HepG2 (cell line): Measurements from ENCODE around the gene CCDC177. TPM values are rescaled to one million over a fixed set of nuclear protein-coding genes. Genes with fewer than 3 reads are reported as not detected.

Experiments used
- AFF4 ChIP-seq: sonication (generic); formaldehyde crosslinking; IDR thresholded peaks from 2 replicates; pipeline ENCODE4 v1.4.0; 2020; ENCODE audit warnings: missing genetic modification reagents
- AKNA ChIP-seq: sonication (generic); formaldehyde crosslinking; IDR thresholded peaks from 2 replicates; pipeline ENCODE4 v1.4.0; 2020; ENCODE audit warnings: missing genetic modification reagents, borderline replicate concordance
- ATF7 ChIP-seq, 2 experiments: fragments of 450-650 bp in 1 of 2; sonication (generic) in 1 of 2; formaldehyde crosslinking in 1 of 2; IDR thresholded peaks; 2 replicates each; pipeline versions ENCODE4 v1.4.0 to v1.6.1; 2016 to 2020; ENCODE audit warnings: antibody characterized with exemption in 1 of 2, mild to moderate bottlenecking in 1 of 2, missing genetic modification reagents in 1 of 2
- FOXA3 ChIP-seq: IDR thresholded peaks from 2 replicates; pipeline ENCODE4 v1.6.1; 2016; ENCODE audit warnings: missing genetic modification reagents, missing compliant biosample characterization
- MEIS2 ChIP-seq: sonication (generic); formaldehyde crosslinking; IDR thresholded peaks from 2 replicates; pipeline ENCODE4 v1.9.0; 2021; ENCODE audit warnings: mild to moderate bottlenecking, missing genetic modification reagents
- TCF7 ChIP-seq: sonication (generic); IDR thresholded peaks from 2 replicates; pipeline ENCODE4 v1.6.1; 2016; ENCODE audit warnings: antibody characterized with exemption, low read depth
- ZBTB44 ChIP-seq: sonication (generic); formaldehyde crosslinking; IDR thresholded peaks from 2 replicates; pipeline ENCODE4 v1.4.0; 2020; ENCODE audit warnings: missing genetic modification reagents
- ZNF564 ChIP-seq: sonication (generic); formaldehyde crosslinking; IDR thresholded peaks from 2 replicates; pipeline ENCODE4 v1.8.1; 2023; ENCODE audit warnings: mild to moderate bottlenecking, missing genetic modification reagents
- ZNF614 ChIP-seq: IDR thresholded peaks from 2 replicates; pipeline ENCODE4 v1.6.1; 2018; ENCODE audit warnings: missing biosample characterization, missing genetic modification reagents, inconsistent platforms, borderline replicate concordance
- ZNF770 ChIP-seq: sonication (generic); formaldehyde crosslinking; IDR thresholded peaks from 2 replicates; pipeline ENCODE4 v1.5.0; 2020; ENCODE audit warnings: mild to moderate bottlenecking, missing genetic modification reagents
- polyA plus RNA-seq, 8 experiments: library from polyadenylated mRNA; depleted of rRNA in 3 of 8; stranded (reverse) in 7 of 8; unstranded in 1 of 8; fragments of >200 nt; fragmentation: Illumina TruSeq in 4 of 8; extraction: Trizol in 4 of 8; gene quantifications; 2 replicates each; pipeline versions ENCODE4 v1.2.1 to v1.2.3, GENCODE V29; 2011 to 2016; ENCODE audit warnings: low read depth in 4 of 8, missing spikeins in 1 of 8, mixed read lengths in 1 of 8; ENCODE audit not compliant: insufficient read depth in 1 of 8
- total RNA-seq, 5 experiments: library from RNA; depleted of rRNA; stranded (reverse); fragments of >200 nt; fragmentation: Illumina TruSeq; extraction: Trizol; gene quantifications; 2 replicates each; pipeline ENCODE4 v1.2.3, GENCODE V29; 2016; ENCODE audit warnings: low read depth in 1 of 5
- TF ChIP-seq, protein P1 (sequence below): sonication (generic); formaldehyde crosslinking; IDR thresholded peaks from 2 replicates; pipeline ENCODE4 v1.4.0; 2020; ENCODE audit warnings: missing genetic modification reagents, borderline replicate concordance

CCDC177 gene
- total and polyA plus RNA-seq, 2 of the 13 experiments (the other 11 are each of a cell fraction or from before 2014, with no cell fraction given), result not detected

- TF ChIP-seq ZNF770 (CRISPR knock-in tag) (no peak), AKNA (CRISPR knock-in tag) (no peak), AFF4 (CRISPR knock-in tag) (no peak), ZBTB44 (no peak), FOXA3 (CRISPR knock-in tag) (peak; percentile 78), TCF7 (no peak), ZNF564 (0 out of 2 replicates have a peak, but pooled peaks have one; percentile 29), MEIS2 (CRISPR knock-in tag) (peak; percentile 74; the same call in 1 of the 2 replicates), ZNF614 (CRISPR knock-in tag) (peak; percentile 92; the same call in 1 of the 2 replicates), ATF7 (IDR thresholded peaks at IDR 0.05) (peak; percentile 72), ATF7 (CRISPR knock-in tag; IDR thresholded peaks at IDR 0.05) (no peak)
- TF ChIP-seq, protein P1, sequence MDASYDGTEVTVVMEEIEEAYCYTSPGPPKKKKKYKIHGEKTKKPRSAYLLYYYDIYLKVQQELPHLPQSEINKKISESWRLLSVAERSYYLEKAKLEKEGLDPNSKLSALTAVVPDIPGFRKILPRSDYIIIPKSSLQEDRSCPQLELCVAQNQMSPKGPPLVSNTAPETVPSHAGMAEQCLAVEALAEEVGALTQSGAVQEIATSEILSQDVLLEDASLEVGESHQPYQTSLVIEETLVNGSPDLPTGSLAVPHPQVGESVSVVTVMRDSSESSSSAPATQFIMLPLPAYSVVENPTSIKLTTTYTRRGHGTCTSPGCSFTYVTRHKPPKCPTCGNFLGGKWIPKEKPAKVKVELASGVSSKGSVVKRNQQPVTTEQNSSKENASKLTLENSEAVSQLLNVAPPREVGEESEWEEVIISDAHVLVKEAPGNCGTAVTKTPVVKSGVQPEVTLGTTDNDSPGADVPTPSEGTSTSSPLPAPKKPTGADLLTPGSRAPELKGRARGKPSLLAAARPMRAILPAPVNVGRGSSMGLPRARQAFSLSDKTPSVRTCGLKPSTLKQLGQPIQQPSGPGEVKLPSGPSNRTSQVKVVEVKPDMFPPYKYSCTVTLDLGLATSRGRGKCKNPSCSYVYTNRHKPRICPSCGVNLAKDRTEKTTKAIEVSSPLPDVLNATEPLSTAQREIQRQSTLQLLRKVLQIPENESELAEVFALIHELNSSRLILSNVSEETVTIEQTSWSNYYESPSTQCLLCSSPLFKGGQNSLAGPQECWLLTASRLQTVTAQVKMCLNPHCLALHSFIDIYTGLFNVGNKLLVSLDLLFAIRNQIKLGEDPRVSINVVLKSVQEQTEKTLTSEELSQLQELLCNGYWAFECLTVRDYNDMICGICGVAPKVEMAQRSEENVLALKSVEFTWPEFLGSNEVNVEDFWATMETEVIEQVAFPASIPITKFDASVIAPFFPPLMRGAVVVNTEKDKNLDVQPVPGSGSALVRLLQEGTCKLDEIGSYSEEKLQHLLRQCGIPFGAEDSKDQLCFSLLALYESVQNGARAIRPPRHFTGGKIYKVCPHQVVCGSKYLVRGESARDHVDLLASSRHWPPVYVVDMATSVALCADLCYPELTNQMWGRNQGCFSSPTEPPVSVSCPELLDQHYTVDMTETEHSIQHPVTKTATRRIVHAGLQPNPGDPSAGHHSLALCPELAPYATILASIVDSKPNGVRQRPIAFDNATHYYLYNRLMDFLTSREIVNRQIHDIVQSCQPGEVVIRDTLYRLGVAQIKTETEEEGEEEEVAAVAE (CRISPR knock-in tag), result no peak
Measured at GRCh38 chr14:69580009-69580577, 5.4 kb upstream of the CCDC177 start (continued).
